ENCODE measurements around the gene CCDC12.

DNA sequence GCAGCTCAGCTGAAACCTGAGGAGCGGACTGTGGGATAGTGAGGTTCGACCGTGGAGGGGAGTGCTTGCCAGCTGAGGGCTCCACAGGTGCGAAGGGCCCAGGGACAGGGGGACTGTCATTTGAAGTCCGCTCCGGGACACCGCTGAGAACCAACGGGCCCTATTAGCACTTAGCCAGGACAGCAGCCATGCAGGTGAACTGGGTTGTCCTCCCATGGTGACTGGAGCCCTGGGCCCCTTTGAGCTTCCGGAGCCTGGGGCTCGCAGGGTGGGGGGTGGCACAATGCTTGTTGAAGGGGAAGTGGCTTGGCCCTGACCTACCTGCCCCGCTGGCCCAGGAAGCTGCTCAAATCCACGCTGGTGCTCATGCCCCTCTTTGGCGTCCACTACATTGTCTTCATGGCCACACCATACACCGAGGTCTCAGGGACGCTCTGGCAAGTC, 74.3 kb downstream of the CCDC12 start:
- TF ChIP-seq POLR2AphosphoS5 (IDR thresholded peaks at IDR 0.05) (no peak), POLR2A (IDR thresholded peaks at IDR 0.05) (no peak), EP300 (IDR thresholded peaks at IDR 0.05) (no peak)
- TF ChIP-seq, protein P1, sequence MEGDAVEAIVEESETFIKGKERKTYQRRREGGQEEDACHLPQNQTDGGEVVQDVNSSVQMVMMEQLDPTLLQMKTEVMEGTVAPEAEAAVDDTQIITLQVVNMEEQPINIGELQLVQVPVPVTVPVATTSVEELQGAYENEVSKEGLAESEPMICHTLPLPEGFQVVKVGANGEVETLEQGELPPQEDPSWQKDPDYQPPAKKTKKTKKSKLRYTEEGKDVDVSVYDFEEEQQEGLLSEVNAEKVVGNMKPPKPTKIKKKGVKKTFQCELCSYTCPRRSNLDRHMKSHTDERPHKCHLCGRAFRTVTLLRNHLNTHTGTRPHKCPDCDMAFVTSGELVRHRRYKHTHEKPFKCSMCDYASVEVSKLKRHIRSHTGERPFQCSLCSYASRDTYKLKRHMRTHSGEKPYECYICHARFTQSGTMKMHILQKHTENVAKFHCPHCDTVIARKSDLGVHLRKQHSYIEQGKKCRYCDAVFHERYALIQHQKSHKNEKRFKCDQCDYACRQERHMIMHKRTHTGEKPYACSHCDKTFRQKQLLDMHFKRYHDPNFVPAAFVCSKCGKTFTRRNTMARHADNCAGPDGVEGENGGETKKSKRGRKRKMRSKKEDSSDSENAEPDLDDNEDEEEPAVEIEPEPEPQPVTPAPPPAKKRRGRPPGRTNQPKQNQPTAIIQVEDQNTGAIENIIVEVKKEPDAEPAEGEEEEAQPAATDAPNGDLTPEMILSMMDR (IDR thresholded peaks at IDR 0.05) = no peak

Data from suprapubic skin (tissue), 4 donors.